Fibroblast of skin of left quadriceps (primary cell): ENCODE results near the gene TTL.
A peak's percentile ranks its signal among the peaks of the same experiment; 100 is the strongest.

Source experiments
- DNase-seq, 2 experiments: peaks; one replicate each; pipeline ENCODE4 v3.0.0-alpha.2; 2013; ENCODE audit warnings: low read depth in 2 of 2

The TTL gene

DNA sequence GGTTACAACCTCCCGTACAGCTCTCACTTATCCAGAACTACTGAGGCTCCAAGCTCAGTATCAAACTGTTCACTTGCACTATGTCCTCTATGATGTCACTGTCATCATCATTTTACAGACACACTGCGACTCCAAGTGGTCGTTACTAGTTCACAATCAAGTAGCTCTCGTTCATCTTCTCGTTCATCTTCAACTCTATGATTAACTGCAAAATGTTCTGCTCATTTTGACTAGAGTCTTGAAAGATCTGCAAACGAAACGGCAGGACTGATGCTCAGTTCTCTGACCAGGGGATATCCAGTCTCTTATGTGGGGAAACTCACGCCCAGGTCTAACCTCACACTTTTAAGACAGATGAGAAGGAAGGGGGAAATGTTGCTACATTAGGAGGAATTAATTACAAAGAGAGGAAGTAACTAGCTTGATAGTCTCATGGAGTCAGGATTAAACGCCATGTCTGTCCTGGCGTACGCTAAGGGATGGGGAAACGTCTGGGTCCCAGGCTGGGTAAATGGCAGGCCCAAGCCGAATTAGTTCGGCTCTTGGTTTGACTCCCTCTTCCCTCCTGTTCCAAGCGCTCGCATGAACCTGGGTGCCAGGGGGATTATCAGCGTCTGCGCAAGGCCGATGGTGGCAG lies 101.7 kb downstream of the TTL start:
- no peak for DNase-seq

DNA sequence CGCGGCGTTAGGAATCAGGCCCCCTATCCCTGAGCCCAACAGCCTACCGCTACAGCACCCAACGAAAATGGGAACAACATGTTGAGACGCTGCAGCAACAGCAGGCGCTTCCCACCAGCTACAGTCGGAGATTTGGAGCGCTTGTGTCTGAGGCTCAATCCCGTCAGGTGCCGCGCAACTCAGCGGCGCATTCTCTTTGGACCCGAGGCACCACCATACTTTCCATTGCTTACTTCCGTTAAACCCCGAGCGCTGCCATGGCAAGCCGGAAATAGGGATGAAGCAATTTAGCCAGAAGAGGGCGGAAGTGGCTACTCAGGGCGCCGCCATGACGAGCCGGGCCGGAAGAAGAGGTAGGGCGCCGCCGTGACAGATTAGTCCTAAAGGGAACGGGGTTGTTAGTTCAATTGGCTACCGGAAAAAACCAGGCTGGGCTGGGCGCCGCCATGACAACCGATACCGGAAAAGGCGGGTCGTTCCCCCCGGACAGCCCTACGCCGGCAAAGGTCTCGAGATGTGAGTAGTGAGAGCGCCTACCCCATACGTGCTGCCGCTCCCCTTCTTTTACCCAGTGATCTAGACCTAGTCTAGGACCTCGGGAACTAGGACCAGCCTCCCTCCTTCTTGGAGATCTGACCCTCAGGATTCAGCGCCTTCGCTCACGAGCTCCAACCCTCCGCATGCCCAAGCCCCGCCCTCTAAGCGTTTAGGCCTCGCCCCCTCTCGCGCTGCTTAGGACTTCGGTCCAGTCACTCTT lies 102.4 kb downstream of the TTL start, which contains the start of gene CHCHD5:
Gene CHCHD5 (plus strand): TSS at position 476 of the 757 bp plus-strand sequence. CDS start 39 bp downstream, at position 515.
- peak; percentile 92 to 93 for DNase-seq

DNA sequence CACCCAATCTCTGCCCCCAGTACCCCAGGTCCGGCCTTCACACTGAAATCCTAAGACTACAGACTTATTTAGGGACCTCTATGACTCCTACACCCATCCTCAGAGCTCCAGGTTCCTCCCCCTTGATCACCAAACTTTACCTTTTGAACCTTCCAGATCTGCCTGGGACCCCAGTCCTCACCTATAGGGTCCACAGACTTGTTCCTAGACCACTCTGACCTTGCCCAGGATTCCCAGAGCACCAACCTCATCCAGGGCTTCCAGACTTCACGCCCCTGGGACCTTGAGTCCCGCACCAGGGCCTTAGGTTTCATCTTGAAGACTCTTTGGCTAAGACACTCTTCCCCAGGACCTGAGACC lies 102.9 kb downstream of the TTL start:
- no peak for DNase-seq

DNA sequence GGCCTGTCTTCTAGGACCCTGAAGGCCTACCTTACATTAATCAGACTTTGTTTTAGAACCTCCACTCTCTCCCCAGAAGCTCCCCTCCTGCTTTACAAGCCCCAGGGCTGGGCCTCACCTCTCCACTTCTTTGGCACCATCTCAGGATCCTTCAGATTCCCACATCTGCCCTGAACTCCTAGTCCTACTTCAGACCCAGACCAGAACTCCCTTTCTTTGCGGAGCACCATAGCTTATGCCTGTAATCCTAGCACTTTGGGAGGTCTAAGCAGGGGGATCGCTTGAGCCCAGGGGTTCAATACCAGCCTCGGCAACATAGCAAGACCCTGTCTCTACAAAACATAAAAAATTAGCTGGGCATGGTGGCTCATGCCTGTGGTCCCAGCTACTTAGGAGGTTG lies 103.4 kb downstream of the TTL start:
- no peak for DNase-seq

- no peak for DNase-seq
Measured at GRCh38 chr2:112585873-112586464, 104.0 kb downstream of the TTL start.

DNA sequence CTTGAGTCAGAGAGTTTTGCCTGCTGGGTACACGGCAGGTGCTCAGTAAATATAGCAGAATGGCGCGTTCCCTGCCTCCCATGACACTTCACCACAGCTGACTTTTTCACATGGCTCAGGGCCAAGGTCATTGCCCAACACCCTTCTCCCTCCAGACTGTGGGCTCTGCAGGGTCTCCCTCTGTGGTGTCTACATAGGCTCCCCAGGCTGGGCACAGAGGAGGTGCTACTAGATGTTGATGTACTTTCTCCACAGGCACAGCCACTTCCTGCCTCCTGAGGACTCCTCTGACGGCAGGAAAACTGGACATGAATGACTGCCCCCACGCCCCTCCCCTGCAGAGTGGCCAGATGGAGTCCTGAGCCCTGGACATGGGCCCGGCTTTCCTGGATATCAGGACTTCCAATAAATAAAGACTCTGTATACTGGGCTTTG lies 106.7 kb downstream of the TTL start:
- no peak for DNase-seq
